GM12872 (cell line): Measurements from ENCODE around the gene ZNF688.

Source experiments
- CTCF ChIP-seq: IDR thresholded peaks from 3 replicates; pipeline ENCODE4 v1.5.1; 2011; ENCODE audit warnings: low read depth, mild to moderate bottlenecking, low read length, moderate library complexity; ENCODE audit not compliant: insufficient read depth

The ZNF688 gene

GRCh38 chr16:30609002-30609925, 37.8 kb upstream of the ZNF688 start:
- no peak for TF ChIP-seq CTCF

- no peak for TF ChIP-seq CTCF
Observed at GRCh38 chr16:30606004-30606403, 34.5 kb upstream of the ZNF688 start.

- TF ChIP-seq CTCF: no peak
Observed at GRCh38 chr16:30605158-30605557, 33.6 kb upstream of the ZNF688 start.

- no peak for TF ChIP-seq CTCF
Observed at GRCh38 chr16:30604316-30604947, 32.9 kb upstream of the ZNF688 start.

- TF ChIP-seq CTCF: no peak
Observed at GRCh38 chr16:30603945-30604315, 32.4 kb upstream of the ZNF688 start.

- TF ChIP-seq CTCF: no peak
Observed at GRCh38 chr16:30602616-30603277, 31.2 kb upstream of the ZNF688 start.

- no peak for TF ChIP-seq CTCF
Observed at GRCh38 chr16:30601966-30602365, 30.5 kb upstream of the ZNF688 start.
